IPS-11a (cell line): ENCODE measurements around the gene RIPPLY3.
"Not testable (repeated sequence)": the region's sequence is repeated elsewhere in the genome, so short reads cannot be mapped to it uniquely, and the experiment has no call there.

Experiments
- H3K4me3 ChIP-seq: one replicate; pipeline ENCODE4 v1.5.1; 2013; ENCODE audit warnings: low read depth, low read length, control low read depth

Gene RIPPLY3

GRCh38 chr21:36980280-36981048 lies 26.0 kb upstream of the RIPPLY3 start:
- H3K4me3 ChIP-seq, result peak overlapping the region; percentile 41

DNA sequence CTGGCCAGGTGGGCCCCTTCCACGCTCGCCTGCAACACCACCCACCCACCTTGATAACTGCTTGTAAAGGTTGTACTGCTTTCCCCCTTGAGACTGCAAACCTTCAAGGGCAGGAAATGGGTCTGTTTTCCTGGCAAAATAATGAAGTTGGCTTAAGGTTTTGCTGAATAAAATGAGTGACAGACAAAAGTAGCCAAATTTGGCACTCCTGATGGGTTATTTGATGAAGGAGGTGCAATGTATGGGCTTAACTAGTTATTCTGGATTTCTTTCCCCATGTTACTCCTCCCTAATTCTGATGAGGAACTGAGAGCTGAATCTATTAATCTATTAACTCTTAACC lies 25.5 kb upstream of the RIPPLY3 start:
- H3K4me3 ChIP-seq, result peak overlapping the region; percentile 41

DNA sequence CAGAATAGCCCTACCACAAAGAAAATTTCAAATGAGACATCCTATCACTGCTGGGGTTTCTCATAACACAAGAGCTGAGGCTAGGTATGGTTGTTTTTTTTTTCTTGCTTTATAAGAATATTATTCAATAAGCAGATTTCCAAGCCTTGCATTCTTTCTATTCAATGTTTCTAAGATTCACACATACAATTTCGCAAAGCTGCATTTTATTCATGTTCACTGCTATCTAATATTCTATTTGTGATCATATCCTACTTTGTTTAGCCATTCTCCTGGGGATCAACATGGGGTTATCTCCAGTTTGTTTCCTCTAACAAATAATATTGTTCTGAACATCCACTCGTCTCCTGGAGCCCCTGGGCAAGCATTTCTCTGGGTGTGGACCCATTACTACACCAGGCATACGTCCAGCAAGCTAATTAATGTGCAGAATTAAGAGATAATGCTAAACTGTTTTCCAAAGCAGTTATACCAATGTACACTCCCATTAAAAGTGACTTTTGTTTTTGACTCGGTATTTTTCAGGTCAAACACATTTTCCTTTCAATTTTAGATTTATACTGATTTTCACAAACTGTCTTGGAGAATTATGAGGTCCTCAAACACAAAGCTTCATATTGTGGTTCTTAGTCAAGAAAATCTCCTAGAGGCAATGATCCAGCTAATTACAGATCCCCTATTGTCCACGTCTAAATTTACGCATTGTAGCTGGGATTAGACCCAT lies 24.4 kb upstream of the RIPPLY3 start:
- H3K4me3 ChIP-seq, result no peak overlapping the region

DNA sequence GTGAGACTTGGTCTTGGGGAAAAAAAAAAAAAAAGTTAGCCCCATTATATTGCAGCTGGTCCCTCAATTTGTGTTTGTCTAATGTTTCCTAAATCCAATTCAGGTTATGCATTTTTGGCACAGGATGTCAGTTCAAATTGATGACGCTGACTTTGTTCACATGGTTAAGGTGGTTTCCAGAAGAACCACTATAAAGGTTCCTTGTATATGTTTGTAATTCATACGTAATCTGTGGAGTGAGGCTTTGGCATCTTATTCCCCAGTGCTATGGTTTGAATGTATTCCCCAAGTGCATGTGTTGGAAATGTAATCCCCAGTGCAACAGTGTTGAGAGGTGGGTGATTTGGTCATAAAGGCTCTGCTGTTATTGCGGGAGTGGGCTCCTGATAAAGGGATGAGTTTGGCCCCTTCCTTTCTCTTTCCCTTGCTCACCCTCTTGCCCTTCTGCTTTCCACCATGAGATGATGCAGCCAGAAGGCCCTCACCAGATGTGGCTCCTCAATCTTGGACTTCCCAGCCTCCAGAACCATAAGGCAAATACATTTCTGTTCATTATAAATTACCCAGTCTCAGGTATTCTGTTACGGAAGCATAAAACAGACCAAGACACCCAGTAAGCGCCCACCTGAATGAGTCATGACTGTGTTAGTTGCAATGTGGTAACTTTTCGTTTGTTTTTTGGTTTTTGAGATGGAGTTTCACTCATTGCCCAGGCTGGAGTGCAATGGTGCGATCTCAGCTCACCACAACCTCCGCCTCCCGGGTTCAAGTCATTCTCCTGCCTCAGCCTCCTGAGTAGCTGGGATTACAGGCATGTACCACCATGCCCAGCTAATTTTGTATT lies 20.5 kb upstream of the RIPPLY3 start:
- no peak overlapping the region for H3K4me3 ChIP-seq

GRCh38 chr21:36987845-36988244 lies 18.7 kb upstream of the RIPPLY3 start:
- H3K4me3 ChIP-seq, result no peak overlapping the region

GRCh38 chr21:36988536-36988935 lies 18.0 kb upstream of the RIPPLY3 start:
- H3K4me3 ChIP-seq, result no peak overlapping the region

- peak overlapping the region; percentile 45 for H3K4me3 ChIP-seq
These were observed 17.3 kb upstream of the RIPPLY3 start for GRCh38 chr21:36989199-36989698.

- peak overlapping the region; percentile 45 for H3K4me3 ChIP-seq
These were observed 16.6 kb upstream of the RIPPLY3 start for GRCh38 chr21:36989699-36990507.

DNA sequence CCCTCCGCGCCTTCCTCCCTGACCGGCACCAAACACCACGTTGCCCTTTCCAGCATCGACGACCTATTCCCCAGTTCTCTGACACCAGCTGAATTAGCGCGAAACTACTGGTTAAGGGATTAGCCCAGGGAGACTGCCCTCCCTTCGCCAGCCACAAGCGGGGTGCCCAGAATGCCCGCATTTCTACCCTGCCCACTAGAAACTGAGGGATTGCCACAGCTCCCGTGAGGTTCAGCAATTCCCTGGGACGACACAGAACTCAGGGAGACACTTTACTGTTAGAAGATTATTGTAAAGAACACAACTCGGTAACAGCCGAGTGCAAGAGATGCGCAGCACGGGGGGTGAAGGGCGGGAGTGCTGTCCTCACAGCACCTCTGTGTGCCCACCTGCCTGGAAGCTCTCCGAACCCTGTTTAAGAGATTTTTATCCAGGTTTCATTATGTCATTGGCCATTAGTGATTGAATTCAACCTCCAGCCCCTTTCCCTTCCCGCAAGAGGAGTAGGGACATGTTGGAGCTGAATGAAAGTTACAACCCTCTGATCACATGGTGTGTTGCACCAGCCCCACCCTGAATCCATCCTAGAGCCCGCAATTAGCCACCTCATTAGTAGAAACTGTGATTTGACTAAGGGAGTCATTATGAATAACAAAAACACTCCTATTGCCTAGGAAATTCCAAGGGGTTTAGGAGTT lies 15.8 kb upstream of the RIPPLY3 start:
- peak overlapping the region; percentile 45 for H3K4me3 ChIP-seq

DNA sequence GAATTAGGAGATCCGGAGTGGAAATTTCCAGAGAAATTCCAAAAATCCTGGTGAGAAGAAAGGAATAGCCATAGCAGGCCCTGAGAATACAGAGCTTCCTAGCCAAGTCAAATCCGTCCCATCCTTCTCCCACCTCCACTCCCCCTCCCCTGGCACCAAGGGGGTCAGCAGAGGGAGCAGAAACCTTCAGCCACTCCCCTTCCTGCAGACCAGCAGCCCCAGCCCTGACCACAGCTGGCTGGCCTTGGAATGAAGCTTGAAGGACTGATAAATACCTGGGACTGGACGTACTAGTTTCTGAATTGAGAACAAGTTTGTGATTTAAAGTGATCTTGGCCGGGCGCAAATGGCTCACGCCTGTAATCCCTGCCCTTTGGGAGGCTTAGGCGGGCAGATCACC lies 13.8 kb upstream of the RIPPLY3 start:
- no peak overlapping the region for H3K4me3 ChIP-seq

- H3K4me3 ChIP-seq, result no peak overlapping the region
These were observed 11.9 kb upstream of the RIPPLY3 start for GRCh38 chr21:36994501-36995158.

DNA sequence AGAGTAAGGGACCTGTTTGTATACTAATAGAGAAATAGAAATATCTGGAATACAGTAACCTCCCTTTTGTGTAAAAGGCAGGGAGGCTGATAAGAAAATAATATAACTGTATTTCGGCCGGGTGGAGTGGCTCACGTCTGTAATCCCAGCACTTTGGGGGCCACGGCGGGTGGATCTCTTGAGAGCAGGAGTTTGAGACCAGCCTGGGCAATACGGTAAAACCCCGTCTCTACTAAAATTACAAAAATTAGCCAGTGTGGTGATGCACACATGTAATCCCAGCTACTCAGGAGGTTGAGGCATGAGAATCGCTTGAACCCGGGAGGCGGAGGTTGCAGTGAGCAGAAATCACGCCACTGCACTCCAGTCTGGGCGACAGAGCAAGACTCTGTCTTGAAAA lies 11.2 kb upstream of the RIPPLY3 start:
- not testable (repeated sequence) for H3K4me3 ChIP-seq

DNA sequence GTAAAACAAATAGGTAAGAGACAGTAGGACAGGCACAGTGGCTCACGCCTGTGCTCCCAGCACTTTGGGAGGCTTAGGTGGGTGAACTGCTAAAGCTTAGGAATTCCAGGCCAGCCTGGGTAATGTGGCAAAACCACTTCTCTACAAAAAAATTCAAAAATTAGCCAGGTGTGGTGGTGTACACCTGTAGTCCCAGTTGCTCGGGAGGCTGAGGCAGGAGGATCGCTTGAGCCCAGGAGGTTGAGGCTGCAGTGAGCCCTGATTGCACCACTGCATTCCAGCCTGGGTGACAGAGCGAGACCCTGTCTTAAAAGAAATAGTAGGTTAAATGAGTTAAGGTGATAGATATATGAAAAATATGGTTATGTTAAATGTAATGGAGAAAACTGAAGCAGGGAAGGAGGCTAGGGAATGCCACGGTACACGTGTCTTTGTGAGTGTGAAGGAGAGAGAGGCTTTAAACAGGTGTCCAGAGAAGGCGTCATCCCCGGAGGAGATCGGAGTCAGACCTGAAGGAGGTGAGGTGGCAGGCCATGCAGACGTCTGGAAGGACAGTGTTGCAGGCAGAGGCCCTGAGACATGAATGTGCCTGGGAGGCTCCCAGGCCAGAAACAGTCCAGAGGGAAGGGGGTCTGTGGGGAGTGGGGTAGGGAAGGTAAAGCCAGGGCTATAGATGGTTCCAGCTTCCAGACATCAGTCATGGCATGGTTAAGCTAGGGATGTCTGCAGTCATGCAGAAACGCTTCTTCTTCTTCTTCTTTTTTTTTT lies 7.2 kb upstream of the RIPPLY3 start:
- H3K4me3 ChIP-seq, result no peak overlapping the region

GRCh38 chr21:37000381-37000780 lies 6.1 kb upstream of the RIPPLY3 start:
- no peak overlapping the region for H3K4me3 ChIP-seq

GRCh38 chr21:37001441-37001840 lies 5.1 kb upstream of the RIPPLY3 start:
- no peak overlapping the region for H3K4me3 ChIP-seq

DNA sequence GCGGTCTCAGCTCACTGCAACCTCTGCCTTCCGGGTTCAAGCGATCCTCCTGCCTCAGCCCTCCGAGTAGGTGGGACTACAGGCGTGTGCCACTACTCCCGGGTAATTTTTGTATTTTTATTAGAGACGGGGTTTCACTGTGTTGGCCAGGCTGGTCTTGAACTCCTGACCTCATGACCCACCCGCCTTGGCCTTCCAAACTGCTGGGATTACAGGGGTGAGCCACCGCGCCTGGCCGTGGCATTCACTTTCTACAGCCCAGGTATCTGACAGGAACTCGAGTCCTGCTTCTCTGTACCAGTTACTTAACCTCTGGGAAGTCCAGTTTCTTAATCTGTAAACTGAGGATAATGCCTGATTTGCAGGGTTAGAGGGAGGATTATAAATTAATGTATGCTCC lies 3.7 kb upstream of the RIPPLY3 start:
- not testable (repeated sequence) for H3K4me3 ChIP-seq

DNA sequence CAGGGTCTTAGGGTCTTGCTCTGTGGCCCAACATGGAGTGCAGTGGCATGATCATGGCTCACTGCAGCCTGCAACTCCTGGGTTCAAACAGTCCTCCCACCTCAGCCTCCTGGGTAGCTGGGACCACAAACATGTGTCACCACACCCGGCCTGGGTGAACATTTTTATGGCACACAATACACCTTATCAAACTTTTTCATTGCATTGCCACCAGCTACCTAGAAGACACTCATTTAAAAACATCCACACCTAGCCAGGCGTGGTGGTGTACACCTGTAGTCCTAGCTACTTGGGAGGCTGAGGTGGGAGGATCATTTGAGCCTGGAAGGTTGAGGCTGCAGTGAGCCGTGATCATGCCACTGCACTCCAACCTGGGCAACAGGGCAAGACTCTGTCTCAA lies 2.6 kb upstream of the RIPPLY3 start:
- not testable (repeated sequence) for H3K4me3 ChIP-seq

DNA sequence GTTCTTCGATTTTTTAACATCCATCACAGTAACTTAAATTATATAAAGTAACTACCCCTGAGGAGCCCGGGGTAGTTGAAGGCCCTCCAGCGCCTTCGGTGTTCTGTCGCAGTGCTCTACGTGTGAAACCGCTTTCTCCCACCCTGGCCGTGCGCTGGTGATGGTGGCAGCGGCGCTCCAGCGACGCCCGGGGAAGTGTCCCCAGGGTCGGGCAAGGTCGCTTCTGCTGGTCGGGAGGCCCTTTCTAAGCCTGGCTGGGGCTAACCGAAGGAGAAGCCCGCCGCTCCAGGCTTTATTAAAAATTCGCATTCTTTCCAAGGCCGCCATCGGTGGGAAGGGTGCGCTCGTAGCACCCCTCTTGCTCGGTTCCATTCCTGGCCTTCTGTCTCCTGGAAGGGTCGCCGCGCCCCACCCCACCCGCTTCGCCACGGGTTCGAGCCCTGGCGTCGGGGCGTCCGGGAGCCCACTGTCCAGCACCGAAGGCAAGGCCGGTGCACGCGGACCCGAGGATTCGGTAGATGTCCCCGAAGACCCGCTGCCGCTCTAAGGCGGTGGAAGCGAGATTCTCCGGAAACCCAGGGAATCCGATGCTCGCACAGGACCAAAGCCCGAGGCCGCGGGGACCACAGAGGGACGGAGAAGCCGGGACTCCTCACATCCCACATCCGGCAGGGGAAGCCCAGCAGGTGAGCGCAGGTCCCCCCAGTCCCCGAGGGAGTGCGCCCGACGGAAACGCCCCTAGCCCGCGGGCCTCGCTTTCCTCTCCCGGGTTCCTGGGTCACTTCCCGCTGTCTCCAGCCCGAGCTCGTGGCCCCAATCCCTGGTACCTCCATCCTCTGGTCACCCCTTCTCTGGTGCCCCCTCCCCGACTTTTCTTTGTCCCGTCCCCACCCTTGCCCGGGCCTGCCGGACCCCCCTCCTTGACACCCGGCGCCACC lies 685 bp upstream of the RIPPLY3 start:
- peak overlapping the region; percentile 45 for H3K4me3 ChIP-seq
